GM21737 (cell line): ENCODE measurements around the gene INKA2.
"Not testable (repeated sequence)": the region's sequence is repeated elsewhere in the genome, so short reads cannot be mapped to it uniquely, and the experiment has no call there.

ENCODE experiments used
- ATAC-seq: cut with Tn5 transposase; IDR thresholded peaks from one replicate; pipeline ENCODE4 v1.9.1; 2021; ENCODE audit warnings: mild to moderate bottlenecking, moderate library complexity; ENCODE audit not compliant: unreplicated experiment

Gene INKA2

DNA sequence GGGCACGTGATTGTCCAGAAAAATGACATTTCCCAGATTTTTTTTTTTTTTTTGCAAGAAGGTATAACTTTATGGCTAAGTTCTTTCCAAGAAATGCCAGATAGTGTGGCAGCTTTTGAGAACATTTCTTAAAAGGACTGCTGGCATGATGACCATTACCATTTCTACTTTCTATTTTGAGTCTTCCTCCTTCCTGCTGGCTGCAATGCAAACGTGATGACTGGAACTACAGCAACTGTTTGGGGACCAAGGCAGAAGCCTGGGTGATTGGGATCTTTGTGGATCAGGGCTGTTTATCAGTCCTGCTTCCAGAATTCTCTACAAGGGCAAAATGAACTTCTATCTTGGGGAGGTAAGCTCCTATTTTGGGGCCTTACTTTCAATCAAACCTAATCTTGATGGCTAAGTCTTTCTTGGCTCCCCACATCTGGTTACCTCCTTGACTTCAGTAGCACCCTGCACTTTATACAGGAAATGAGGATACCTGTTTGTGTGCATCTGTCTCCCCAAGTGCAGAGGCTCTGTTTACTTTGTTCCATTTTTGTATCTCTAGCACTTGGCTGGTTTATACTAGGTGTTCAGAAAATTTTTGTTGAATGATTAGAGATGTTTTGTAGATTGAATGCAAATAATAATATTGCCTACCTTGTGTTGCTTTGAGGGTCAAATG, 12.8 kb upstream of the INKA2 start:
- no peak for ATAC-seq

DNA sequence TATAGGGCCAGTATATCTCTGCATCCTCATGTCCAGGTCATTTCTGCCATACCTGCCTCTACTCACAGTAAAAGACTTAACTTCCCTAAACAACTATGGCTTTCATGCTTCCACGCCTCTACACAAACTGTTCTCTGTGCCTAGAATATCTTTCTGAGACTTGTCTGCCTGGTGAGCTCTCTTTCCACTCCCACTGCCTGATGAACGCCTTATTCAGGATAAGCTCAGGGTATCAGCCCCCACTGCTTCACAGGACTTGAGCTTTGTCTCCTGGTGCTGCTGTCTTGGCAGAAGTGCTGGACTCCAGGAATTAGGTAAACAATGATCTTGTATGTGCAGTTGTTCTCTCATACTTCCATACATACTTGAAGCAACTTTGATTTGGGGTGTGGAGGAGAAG, 11.7 kb upstream of the INKA2 start:
- ATAC-seq, result no peak

DNA sequence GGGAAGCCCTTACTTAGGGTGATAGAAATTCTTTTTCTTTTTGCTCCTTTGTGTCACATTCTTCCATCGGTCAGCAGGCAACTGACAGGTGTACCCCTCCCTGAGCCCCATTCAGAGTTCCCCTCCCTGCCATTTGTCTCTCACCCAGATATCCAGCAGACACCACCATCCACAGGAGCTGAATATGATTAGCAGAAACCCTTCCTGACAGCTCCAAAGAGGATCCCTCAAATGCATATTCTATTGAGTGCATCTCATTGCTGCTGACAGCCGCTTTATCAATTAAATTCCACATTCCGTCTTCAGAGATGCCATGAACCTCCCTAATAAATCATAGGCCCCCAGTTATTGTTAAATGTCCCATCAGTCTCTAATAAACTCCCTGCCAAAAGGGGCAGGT, 10.4 kb upstream of the INKA2 start:
- no peak for ATAC-seq

DNA sequence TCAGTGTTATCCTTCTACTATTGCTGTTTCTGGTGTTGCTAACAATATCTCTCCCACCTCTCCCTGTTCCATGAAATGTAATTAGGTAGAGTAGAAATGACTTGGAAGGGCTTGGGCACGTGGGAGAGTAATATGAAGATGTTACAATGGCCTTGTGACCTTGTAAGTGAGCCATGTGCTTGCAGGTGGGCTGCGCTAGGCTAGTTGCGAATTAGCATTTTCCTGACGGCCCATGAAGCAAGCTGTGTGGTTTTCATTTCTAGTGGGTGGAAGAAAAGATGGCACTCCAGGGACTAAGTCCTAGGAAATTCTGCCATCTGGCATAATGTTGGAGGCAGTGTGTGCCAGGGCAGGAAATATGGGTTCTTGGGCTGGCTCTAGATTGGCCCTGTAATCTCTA, 8.8 kb upstream of the INKA2 start:
- no peak for ATAC-seq

DNA sequence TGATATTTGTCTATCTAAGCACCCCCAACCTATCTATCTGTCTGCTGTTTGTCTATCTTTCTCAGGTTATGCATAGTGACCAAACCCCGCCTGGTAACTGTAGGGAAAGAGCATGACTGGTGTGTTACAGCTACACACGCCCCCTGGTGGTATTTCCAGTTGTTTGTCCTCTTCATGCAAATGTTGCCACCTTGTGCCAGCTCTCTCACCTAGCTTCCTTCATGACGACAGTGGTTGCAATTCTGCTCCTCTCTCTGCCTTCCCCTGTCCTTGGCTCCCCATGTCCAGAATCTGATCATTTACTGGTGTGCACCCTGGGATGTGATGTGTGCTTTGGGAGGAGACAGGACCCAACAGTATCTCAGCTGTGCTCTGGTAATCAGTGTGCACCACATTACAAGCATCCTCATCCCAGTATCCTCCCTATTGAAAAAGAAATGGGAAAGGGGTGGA, 8.1 kb upstream of the INKA2 start:
- no peak for ATAC-seq

DNA sequence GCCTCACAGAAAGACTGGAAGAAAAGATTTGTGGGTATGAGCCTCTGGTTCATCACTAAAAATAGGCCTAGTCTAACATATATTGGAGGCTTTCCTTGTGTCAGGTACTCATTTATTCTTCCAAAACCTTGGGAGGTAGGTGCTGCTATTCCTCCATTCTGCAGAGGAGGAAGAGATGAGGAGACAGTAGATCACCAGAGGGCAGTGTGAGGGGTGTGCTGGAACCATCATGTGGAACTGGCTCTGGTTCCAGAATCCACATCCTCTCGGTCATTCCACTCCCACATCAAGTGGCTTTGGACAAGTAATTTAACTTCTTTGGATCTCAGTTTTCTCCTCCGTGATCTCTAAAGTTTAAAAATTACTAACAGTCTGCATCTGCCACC, 7.4 kb upstream of the INKA2 start:
- ATAC-seq, result no peak

DNA sequence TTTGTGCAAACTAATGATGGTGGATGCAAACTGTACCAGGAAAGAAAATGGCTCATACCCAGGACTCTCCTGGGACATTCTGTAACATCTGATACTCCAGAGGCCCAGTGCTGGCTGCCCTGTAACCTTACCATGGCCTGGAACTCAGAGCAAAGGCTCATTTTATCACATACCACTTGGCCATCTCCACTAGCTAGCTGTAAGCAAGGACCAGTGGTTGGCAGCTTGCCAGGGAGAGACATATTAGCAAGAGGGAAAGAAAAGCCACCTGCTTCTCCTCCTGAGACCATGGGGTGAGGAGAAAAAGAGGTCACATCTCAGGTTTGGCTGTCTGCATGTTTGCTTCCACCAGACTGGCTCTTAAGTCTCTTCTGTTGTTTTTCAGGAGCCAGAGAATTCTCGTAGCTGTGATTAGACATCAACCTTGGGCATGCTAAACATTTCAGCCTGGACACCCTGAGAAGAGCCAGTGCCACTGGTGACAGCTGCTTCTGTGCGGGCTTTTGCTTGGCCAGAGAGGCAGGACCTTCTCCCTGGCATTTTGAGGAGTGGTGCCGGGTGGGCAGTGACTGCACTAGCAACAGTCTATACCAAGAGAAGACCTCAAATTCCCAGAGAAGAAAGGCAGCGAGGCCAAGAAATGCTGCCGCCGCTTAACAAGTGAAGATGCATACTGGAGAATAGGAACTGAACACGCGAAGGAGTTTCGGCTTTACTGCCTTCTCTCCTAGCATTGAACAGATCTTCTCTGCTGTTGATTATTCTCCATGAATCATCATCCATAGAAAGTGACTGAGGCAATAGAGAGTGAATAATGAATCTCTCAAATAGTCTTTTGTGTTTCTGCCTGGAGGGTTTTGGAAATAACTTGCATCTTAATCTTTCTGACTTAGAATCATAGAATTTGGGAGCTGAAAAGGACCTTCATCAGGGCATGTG, 6.7 kb upstream of the INKA2 start:
- ATAC-seq, result no peak

DNA sequence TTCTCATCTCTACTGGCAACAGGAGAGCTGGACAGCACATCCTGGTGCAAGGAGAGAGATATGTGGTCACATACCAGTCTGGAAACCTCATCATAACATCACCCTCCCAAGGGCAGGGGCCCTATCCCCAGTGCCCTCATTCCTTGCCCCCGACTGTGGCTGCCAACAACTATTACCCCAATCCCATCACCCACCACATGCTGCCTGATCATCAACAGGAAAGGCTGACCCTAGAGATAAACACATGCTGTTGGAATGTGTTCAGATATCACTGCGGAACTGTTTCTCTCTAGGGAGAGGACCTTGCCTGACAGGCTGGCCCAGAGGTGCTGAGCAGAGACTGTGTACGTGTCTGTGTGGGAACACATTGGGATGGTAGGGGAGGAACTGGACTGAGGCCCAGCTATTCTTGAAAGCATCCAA, 4.5 kb upstream of the INKA2 start:
- ATAC-seq, result no peak

DNA sequence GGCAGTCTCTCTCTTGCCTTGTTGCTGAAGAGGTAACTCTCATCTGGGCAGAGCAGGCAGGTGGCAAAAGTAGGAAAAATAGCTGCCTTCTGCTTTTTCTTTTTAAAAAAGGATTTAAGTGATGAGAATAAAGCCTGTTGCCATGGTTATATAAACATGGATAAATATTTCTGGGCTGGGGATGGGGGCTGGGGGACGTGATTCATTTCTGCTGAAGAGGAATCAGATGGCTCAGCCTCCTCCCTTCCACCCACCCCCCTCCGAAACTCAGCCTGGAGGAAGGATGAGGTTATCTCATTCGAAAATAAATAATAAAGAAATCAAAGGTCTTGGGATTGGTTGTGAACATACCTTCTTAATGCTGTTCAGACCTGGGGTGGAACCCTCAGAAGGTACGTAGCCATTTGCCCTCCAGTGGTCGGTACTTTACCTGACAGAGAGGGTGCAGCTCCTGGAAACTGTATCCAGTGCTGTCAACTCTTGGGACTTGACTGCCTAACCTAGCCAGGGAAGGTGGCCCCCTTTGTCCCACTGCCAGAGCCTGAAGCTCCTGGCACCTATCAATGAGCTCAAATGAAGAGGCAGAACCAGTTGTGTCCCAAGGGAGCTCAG, 3.8 kb upstream of the INKA2 start:
- ATAC-seq, result no peak

DNA sequence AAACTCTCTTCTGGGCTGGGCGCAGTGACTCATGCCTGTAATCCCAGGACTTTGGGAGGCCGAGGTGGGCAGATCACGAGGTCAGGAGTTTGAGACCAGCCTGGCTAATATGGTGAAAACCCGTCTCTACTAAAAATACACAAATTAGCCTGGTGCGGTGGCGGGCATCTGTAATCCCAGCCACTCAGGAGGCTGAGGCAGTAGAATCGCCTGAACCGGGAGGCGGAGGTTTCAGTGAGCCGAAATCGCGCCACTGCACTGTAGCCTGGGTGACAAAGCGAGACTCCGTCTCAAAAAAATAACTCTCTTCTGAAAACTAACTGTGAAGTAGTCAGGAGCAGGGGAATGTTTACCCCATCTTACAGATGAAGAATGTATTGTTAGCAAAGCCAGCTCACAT, 3.1 kb upstream of the INKA2 start:
- ATAC-seq, result not testable (repeated sequence)

DNA sequence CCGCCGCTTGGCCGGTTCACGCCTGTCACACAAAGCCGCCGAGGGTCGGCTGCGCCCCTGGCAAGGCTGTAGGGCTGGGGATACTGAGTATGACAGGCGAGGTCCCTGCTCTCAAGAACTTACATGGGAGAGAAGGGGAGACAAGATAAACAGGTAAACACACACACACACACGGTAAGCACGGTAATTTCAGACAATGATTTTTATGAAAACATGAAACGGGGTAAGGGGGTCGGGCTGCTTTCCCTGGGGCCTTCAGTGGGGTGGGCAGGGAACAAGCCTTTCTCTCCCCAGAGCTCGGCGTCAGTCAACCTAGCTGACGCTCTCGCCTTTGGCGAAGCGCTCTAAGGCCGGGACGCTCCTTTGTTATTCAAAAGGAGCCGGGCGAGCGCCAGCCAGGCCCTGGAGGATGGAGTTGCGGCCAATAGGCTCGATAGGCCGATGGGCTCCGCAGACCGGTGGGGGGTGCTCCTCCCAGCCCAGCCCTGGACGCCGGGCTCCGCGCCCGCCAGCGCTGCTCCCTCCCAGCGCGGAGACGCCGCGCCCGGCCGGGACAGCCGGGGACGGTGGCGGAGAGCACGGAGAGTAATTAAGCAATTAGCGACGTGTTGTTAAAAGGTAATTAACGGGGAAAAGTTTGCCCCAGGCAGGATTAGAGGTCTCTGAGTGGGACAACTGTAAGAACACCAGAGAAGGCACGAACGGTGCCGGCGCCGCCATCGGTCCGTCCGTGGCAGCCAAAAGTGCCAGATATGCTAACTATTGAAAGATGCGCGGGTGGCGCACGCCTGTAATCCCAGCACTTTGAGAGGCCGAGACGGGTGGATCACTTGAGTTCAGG, 950 bp upstream of the INKA2 start:
- no peak for ATAC-seq

DNA sequence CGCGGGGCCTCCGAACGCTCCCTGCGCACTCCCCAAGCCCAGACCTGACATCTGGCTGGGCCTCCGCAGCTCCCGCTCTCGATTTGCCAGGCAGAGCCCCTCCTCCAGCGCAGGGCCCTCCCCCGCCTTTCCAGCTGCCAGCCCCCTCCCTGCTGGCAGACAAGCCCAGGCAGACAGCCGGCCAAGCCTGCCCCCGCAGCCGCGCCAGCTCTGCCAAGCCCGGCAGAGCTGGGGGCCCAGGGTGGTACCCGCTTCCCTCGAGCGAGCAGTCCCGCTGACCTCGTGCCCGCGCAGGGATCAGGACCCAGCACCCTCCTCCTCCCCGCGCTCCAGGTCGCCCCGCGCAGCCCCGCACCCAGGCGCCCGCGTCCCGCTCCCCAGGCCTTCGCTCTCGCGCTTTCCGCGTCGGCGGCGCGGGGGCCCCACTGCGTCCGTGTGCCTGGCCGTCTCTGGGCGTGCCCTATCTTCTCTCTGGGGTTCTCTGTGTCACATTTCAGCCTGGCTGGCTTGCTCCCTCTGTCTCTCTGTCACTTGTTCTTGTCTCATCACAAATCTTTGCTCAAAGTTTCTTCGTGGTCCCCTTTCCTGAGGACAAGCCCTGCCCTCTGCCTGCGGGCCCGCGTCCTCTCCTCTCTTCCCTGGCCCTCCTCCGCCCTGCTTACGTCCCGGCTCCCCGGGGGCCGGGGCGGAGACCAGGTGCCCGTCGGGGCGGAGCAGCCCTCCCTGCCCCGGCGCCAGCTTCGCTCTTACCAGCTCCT, 580 bp downstream of the INKA2 start:
- peak; percentile 38 for ATAC-seq

DNA sequence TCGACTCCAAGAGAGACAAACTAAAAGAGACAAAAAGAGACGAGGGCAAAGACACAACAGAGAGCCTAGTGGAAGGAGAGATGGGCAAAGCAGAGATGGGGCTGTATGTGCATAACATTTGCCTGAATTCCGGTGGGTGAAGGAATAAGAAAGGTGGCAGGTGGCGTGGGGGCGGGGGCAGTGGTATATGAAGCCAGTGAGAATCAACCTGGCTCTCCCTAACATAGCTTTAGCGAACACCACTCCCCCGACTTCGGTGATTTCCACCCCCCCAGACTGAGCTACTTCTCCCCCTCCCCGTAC, 1.1 kb downstream of the INKA2 start:
- no peak for ATAC-seq

DNA sequence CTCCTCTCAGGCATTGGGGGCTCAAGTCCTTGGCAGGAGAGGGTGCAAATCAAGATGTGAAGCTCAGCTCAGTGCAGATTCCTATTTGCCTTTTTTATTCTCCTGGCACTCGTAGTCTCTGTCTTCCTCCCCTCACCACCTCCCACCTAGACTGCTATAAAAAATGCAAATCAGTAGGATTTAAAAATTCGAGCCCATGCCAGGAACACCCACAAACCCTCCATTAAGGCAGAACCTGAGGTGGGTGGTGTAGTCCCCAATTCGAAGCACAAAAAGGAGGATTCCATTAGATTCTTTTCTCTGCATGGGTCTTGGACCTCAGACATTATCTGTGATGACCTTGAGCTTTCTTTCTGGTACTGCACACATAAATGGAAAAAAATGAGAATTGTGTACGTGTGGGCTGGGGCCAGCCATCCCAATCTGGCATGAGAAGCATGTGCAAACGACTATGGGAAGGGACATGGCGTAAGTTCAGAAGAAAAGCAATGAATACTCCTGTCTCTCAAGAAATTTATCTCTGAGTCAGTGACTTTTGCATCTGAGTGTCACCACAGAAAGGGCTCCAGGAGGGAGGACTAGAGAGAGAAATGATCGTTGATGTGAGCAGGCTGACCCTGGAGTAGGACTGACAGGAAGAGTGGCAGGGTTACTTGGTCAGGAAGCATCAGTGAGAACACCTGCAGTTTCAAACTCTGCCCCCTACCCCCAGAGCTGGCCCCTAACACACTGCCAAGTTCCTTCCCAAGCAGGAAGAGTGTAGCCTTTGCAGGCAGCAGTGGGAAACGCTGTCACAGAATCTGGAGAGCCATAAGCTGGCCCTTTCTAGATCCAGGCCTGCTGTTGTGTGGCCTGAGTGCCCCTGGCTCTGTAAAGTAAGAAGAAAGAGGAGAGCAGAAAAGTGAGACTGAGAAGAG, 1.7 kb downstream of the INKA2 start:
- no peak for ATAC-seq

DNA sequence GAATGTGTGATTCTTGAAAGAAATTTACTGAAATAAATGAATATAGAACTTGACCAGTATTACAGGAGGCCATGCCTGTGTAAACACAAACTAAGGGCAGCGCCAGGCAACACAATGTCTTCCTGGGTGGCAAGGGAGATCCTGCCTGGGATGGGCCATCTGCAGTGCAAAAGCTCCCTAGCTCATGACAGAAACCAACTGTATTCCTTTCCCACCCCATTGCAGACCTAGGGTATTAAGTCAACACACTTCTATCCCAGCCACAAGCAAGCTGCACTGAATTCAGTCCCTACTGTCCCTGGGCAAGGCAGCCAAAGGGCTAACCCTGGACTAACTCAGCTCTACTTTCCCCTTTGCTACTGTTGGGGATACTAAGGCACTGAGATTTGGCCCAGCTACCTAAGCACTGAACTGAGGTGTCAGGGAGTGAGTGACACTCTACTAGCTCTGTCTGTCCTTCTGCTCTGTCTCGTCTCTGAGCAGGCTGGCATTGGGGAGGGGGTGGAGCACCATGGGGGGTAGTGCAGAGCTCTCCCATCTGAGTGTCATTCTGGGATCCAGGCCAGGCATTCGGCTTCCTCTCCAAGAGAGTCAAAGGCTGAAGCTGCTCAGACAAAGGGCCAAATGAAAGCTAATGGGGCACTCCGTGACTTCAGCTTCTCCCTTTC, 2.5 kb downstream of the INKA2 start:
- no peak for ATAC-seq

DNA sequence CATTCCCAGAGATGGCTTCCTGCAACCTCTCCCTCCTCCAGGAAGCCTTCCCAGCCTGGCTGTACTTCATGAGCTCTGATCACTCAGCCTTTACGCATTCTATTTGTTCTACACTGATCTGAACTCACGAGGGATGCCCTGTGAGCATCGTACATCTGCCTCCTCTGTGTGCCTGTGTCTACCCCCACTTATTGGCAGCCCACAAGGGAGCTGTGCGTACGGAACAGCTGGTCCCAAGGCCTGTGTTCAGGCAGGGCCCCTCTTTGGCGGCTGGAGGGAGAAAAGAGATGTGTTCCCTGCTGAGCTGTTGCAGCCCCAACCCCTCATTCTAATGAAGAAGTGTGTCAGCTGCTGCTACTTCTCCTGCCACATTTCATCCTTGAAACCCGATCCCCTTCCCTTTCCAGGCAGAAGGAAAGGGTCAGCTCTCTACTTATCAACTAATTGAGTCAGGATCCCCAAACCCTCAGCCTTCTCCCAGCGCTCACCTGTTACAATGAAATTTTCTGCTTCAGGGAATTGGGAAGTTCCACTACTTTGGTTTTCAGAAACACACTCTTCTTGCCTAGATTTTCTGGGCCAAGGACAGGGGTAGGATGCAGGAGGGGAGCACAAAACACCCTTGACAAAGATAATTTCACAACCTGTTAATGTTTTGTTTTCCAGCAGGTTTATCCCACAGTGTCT, 3.2 kb downstream of the INKA2 start:
- ATAC-seq, result no peak

DNA sequence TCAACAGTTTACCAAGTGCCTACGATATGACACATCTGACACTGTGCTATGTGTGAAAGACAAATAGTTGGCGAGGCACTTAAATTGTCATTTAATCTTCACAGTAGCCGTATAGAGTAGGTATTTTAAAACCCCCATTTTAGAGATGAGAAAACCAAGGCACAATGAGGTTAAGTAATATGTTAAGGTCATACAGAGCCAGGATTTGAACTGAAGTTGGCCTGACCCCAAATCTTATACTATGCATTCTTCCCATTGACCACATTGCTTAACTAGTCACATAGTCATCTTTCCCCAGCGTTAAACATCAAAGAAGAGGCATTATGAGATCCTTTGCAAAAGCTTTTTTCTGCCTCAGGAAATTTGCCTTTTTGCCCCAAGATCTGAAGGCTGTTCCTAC, 3.9 kb downstream of the INKA2 start:
- ATAC-seq, result no peak

DNA sequence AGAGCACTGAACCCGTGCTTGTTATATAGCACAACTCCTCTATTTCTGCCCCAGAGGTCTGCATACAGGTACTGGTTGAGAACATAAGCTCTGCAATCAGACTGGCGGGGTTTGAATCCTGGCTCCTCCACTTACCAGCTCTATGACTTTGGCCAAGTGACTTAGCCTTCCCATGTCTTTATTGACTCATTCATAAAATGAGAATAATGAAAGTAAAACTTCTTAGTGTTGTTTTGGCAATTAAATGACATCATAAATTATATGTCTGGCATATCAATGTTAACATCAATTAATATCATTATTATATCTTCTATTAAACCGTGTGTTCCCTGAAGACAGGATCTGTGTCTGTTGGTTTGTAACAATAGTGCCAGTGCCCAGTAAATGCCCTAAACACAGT, 4.3 kb downstream of the INKA2 start:
- no peak for ATAC-seq
